SU-DHL-6 (cell line): ENCODE results near the gene LRRTM4.

Experiments
- EZH2phosphoT487 ChIP-seq: fragments of 200-600 bp; sonication (generic), shearing (Covaris generic); conservative IDR thresholded peaks from 2 replicates; pipeline ENCODE4 v1.6.1; 2018; ENCODE audit warnings: mild to moderate bottlenecking, antibody characterized with exemption, low read length, moderate library complexity, mixed read lengths
- TF ChIP-seq, protein P1 (sequence below): fragments of 200-600 bp; sonication (generic); IDR thresholded peaks from one replicate; pipeline ENCODE4 v1.5.1; 2017; ENCODE audit warnings: antibody characterized with exemption, mild to moderate bottlenecking, low read length, moderate library complexity; ENCODE audit not compliant: insufficient read depth, poor library complexity, severe bottlenecking

DNA sequence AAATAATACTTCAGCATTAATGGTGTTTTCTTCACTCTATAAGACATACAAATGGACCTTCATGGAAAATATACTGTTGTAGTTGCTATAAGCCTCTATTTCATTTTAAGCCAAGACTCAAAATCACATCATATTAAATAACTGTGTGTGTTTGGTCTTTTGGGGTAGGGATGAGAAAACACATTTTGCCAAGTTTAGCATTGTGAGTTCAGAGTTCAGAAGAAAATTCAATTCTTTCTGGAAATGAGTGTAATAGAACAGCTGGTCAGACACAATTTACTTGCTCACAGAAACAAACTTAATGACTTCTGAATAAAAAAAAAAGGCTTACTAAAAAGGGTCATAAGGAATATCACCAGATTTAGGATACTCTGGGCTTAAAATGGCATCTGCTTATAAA lies 149.5 kb downstream of the LRRTM4 start:
- TF ChIP-seq, protein P1, sequence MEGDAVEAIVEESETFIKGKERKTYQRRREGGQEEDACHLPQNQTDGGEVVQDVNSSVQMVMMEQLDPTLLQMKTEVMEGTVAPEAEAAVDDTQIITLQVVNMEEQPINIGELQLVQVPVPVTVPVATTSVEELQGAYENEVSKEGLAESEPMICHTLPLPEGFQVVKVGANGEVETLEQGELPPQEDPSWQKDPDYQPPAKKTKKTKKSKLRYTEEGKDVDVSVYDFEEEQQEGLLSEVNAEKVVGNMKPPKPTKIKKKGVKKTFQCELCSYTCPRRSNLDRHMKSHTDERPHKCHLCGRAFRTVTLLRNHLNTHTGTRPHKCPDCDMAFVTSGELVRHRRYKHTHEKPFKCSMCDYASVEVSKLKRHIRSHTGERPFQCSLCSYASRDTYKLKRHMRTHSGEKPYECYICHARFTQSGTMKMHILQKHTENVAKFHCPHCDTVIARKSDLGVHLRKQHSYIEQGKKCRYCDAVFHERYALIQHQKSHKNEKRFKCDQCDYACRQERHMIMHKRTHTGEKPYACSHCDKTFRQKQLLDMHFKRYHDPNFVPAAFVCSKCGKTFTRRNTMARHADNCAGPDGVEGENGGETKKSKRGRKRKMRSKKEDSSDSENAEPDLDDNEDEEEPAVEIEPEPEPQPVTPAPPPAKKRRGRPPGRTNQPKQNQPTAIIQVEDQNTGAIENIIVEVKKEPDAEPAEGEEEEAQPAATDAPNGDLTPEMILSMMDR = no peak
- TF ChIP-seq EZH2phosphoT487 = no peak
